ENCODE measurements around the gene TRIM7. TPM values are rescaled to one million over a fixed set of nuclear protein-coding genes. Genes with fewer than 3 reads are reported as not detected.
A peak's percentile ranks its signal among the peaks of the same experiment; 100 is the strongest.
"Not testable (repeated sequence)": the region's sequence is repeated elsewhere in the genome, so short reads cannot be mapped to it uniquely, and the experiment has no call there.

Gene TRIM7
- total RNA-seq, 2 experiments from 2014 or later, result 3.4 to 3.8 TPM

- ATAC-seq (ENCODE audit: poor library complexity) (no peak), DNase-seq (no peak)
- Mint-ChIP-seq H3K9me3 (peaks cover 4% of the 10 kb centered on the region), H3K27me3 (peaks cover 22% of the 10 kb centered on the region), H3K4me3 (peak overlapping the region; percentile 96), H3K36me3 (ENCODE audit: low read depth) (peaks cover 35% of the 10 kb centered on the region), H3K27ac (peak overlapping the region; percentile 94), H3K4me1 (ENCODE audit: low read depth) (peaks cover 65% of the 10 kb centered on the region)
- Histone ChIP-seq H3K36me3 (ENCODE audit: insufficient read depth, low read length) (no peaks in the 10 kb centered on the region), H3K9me3 (ENCODE audit: control insufficient read depth in 1 of 2, insufficient read depth in 1 of 2, low read length in 2 of 2) (peaks cover 0 to 15% of the 10 kb centered on the region in 2 experiments), H3K27ac (ENCODE audit: low read depth in 1 of 2, low read length in 2 of 2) (no peak overlapping the region), H3K4me1 (ENCODE audit: insufficient read depth, low read length) (peaks cover 51% of the 10 kb centered on the region), H3K4me3 (ENCODE audit: low read length) (peak overlapping the region; percentile 56), H3K27me3 (ENCODE audit: control insufficient read depth in 1 of 2, insufficient read depth in 2 of 2, low read length in 2 of 2) (no peaks in the 10 kb centered on the region)
- TF ChIP-seq CTCF (IDR thresholded peaks at IDR 0.05), result no peak
- intact Hi-C loops (cut with DNase I, micrococcal nuclease), result loop anchor here in 1 of 2 experiments (2.0 kb wide), 1 partner anchor 26 kb away; no protein-coding TSS in a partner anchor
- POLR2A ChIA-PET, result interaction anchor here (0.6 to 3.9 kb wide), 16 partner anchors 8 to 381 kb away, joined by 3 to 48 read pairs (median 6); partner anchors contain the start of genes TRIM41, TRIM52 and TRIM7
- CTCF ChIA-PET, result interaction anchor here (0.7 to 2.6 kb wide), 16 partner anchors 10 to 381 kb away, joined by 3 to 23 read pairs (median 5); partner anchors contain the start of genes TRIM41 and TRIM52
These were observed 20.2 kb downstream of the TRIM7 start for GRCh38 chr5:181184845-181185216.

GRCh38 chr5:181182651-181183050 lies 22.3 kb downstream of the TRIM7 start:
- Mint-ChIP-seq H3K4me3 (peak overlapping the region; percentile 92), H3K27me3 (peaks cover 4% of the 10 kb centered on the region), H3K4me1 (ENCODE audit: low read depth) (peaks cover 46% of the 10 kb centered on the region), H3K27ac (peak overlapping the region; percentile 86), H3K9me3 (no peaks in the 10 kb centered on the region), H3K36me3 (ENCODE audit: low read depth) (peaks cover 13% of the 10 kb centered on the region)
- ATAC-seq (ENCODE audit: poor library complexity), result no peak
- Histone ChIP-seq H3K27me3 (ENCODE audit: control insufficient read depth in 1 of 2, insufficient read depth in 2 of 2, low read length in 2 of 2) (no peaks in the 10 kb centered on the region), H3K9me3 (ENCODE audit: control insufficient read depth in 1 of 2, insufficient read depth in 1 of 2, low read length in 2 of 2) (peaks cover 0 to 12% of the 10 kb centered on the region in 2 experiments), H3K27ac (ENCODE audit: low read depth in 1 of 2, low read length in 2 of 2) (no peak overlapping the region), H3K4me1 (ENCODE audit: insufficient read depth, low read length) (peaks cover 35% of the 10 kb centered on the region), H3K36me3 (ENCODE audit: insufficient read depth, low read length) (no peaks in the 10 kb centered on the region), H3K4me3 (ENCODE audit: low read length) (peak overlapping the region; percentile 20)
- ChIA-PET POLR2A (interaction anchor here (3.2 to 3.9 kb wide), 2 partner anchors 40 to 79 kb away, joined by 39 to 48 read pairs; partner anchors contain the start of genes TRIM41 and TRIM52), CTCF (interaction anchor here (1.1 kb wide), 1 partner anchor 10 kb away, joined by 3 read pairs; no protein-coding TSS in a partner anchor)
- peak in 2 of 14 experiments; percentile 31 to 40 for DNase-seq
- TF ChIP-seq CTCF (IDR thresholded peaks at IDR 0.05), result no peak
- intact Hi-C loops (cut with DNase I, micrococcal nuclease), result no loop called here

- H3K27me3 ChIP-seq (ENCODE audit: control insufficient read depth in 1 of 2, insufficient read depth in 2 of 2, low read length in 2 of 2), result no peaks in the 10 kb centered on the region
- Mint-ChIP-seq H3K27ac (peak overlapping the region; percentile 86), H3K4me1 (ENCODE audit: low read depth) (peaks cover 40% of the 10 kb centered on the region), H3K4me3 (peak overlapping the region; percentile 86), H3K9me3 (no peaks in the 10 kb centered on the region), H3K27me3 (no peaks in the 10 kb centered on the region), H3K36me3 (ENCODE audit: low read depth) (peaks cover 8% of the 10 kb centered on the region)
- H3K36me3 ChIP-seq (ENCODE audit: insufficient read depth, low read length), result no peaks in the 10 kb centered on the region
- CTCF ChIA-PET, result interaction anchor here (1.1 kb wide), 1 partner anchor 9 kb away, joined by 3 read pairs; no protein-coding TSS in a partner anchor
- DNase-seq (peak; percentile 46 to 88 (median 58)), ATAC-seq (ENCODE audit: poor library complexity) (peak; percentile 59)
- intact Hi-C loops (cut with DNase I, micrococcal nuclease), result no loop called here
- peaks cover 0 to 8% of the 10 kb centered on the region in 2 experiments for H3K9me3 ChIP-seq (ENCODE audit: control insufficient read depth in 1 of 2, insufficient read depth in 1 of 2, low read length in 2 of 2)
- H3K4me1 ChIP-seq (ENCODE audit: insufficient read depth, low read length), result peaks cover 30% of the 10 kb centered on the region
- peak; percentile 87 for TF ChIP-seq CTCF (IDR thresholded peaks at IDR 0.05)
- no peak overlapping the region for H3K4me3 ChIP-seq (ENCODE audit: low read length)
- H3K27ac ChIP-seq (ENCODE audit: low read depth in 1 of 2, low read length in 2 of 2), result no peak overlapping the region
- POLR2A ChIA-PET, result interaction anchor here (3.9 kb wide), 1 partner anchor 80 kb away, joined by 48 read pairs; the partner anchor contains the start of gene TRIM52
These were observed 23.1 kb downstream of the TRIM7 start for GRCh38 chr5:181181650-181182565.

- POLR2A ChIA-PET, result interaction anchor here (0.6 kb wide), 1 partner anchor 14 kb away, joined by 3 read pairs; no protein-coding TSS in a partner anchor
- Mint-ChIP-seq H3K27me3 (peaks cover 13% of the 10 kb centered on the region), H3K4me1 (ENCODE audit: low read depth) (peaks cover 22% of the 10 kb centered on the region)
- peaks cover 0 to 16% of the 10 kb centered on the region in 2 experiments for H3K9me3 ChIP-seq (ENCODE audit: control insufficient read depth in 1 of 2, insufficient read depth in 1 of 2, low read length in 2 of 2)
- H3K4me1 ChIP-seq (ENCODE audit: insufficient read depth, low read length), result peaks cover 21% of the 10 kb centered on the region
- H3K36me3 Mint-ChIP-seq (ENCODE audit: low read depth); H3K9me3 Mint-ChIP-seq; H3K4me3 Mint-ChIP-seq; H3K27ac ChIP-seq (ENCODE audit: low read depth in 1 of 2, low read length in 2 of 2); ATAC-seq (ENCODE audit: poor library complexity); H3K36me3 ChIP-seq (ENCODE audit: insufficient read depth, low read length); H3K4me3 ChIP-seq (ENCODE audit: low read length); intact Hi-C loops (cut with DNase I, micrococcal nuclease); H3K27ac Mint-ChIP-seq; DNase-seq; CTCF ChIA-PET: not testable (repeated sequence)
- H3K27me3 ChIP-seq (ENCODE audit: control insufficient read depth in 1 of 2, insufficient read depth in 2 of 2, low read length in 2 of 2), result peaks cover 0 to 17% of the 10 kb centered on the region in 2 experiments
These were observed 27.4 kb downstream of the TRIM7 start for GRCh38 chr5:181177559-181177958.

All from CD4-positive, alpha-beta T cell (primary cell).